Measurements from ENCODE around the gene TUBB6. TPM values are rescaled to one million over a fixed set of nuclear protein-coding genes. Genes with fewer than 3 reads are reported as not detected.

Gene TUBB6
- total and polyA plus RNA-seq, 2 of the 13 experiments (the other 11 are each of a cell fraction or from before 2014, with no cell fraction given), result 9.9 to 28.6 TPM

DNA sequence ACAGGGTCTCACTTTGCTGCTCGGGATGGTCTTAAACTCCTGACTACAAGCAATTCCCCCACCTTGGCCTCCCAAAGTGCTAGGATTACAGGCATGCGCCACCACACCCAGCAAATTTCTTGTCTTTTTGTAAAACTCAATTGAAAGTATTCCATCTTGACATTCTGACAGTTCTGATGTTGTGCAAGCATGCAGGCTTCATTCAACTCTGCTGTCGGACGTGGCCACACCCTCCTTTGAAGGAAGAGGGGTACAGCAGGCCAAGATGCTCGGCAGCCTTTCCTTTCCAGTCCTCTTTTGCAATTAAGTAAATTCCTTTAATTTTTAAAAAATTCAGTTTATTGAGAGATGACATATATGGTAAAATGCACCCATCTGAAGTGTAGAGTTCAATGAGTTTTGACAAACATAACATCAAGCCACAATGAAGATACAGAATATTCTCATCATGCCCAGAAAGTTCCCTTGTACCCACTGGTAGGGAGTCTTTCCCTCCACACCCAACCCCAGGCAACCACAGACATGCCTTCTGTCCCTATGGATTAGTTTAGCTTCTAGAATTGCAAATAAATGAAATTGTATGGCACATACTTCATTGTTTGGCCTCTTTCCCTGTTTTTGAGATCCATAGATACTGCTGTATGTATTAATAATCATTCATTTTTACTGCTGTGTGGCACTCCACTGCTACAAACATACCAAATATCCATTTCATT lies 33.1 kb downstream of the TUBB6 start:
- DNase-seq (ENCODE audit: low spot score), result no peak
- Histone ChIP-seq H3K79me2 (ENCODE audit: insufficient read depth, low read length) (no peaks in the 10 kb centered on the region), H3K9me3 (ENCODE audit: low read length) (no peaks in the 10 kb centered on the region), H4K20me1 (ENCODE audit: insufficient read depth, low read length) (0 out of 2 replicates have a peak, but pooled peaks cover 9% of the 10 kb centered on the region), H2AFZ (ENCODE audit: low read length) (no peak overlapping the region), H3K27me3 (ENCODE audit: control insufficient read depth in 1 of 2, insufficient read depth in 2 of 2, low read length in 2 of 2) (no peaks in the 10 kb centered on the region), H3K36me3 (replicated peaks in 1 of 2; ENCODE audit: control insufficient read depth in 1 of 2, insufficient read depth in 2 of 2, low read length in 2 of 2) (peaks cover 20 to 50% of the 10 kb centered on the region in 2 experiments), H3K4me3 (replicated peaks in 1 of 3; ENCODE audit: insufficient read depth in 1 of 3, low read depth in 2 of 3, low read length in 3 of 3) (no peak overlapping the region), H3K4me1 (ENCODE audit: insufficient read depth, low read length) (peaks cover 23% of the 10 kb centered on the region), H3K27ac (ENCODE audit: extremely low read length, insufficient read depth, low read length) (no peak overlapping the region), H3K9ac (ENCODE audit: insufficient read depth, low read depth, low read length) (no peak overlapping the region), H3K4me2 (ENCODE audit: low read depth, low read length) (no peak overlapping the region)
- CTCF ChIA-PET (ENCODE audit: low intra/inter-chr PET ratio, low total read pairs), result no interaction called here
- in situ Hi-C loops (cut with HindIII; ENCODE audit: extremely low pct_ligation_motif_present, low pct_unique_long_range_greater_than_20kb), result no loop called here
- ATAC-seq, result no peak
- no peak for FAIRE-seq
- TF ChIP-seq ATF1 (CRISPR knock-in tag; IDR thresholded peaks at IDR 0.05) (no peak), NAIF1 (CRISPR knock-in tag; IDR thresholded peaks at IDR 0.05; ENCODE audit: borderline replicate concordance) (no peak), TAF1 (CRISPR knock-in tag; IDR thresholded peaks at IDR 0.05) (no peak), MXD4 (CRISPR knock-in tag; IDR thresholded peaks at IDR 0.05) (no peak), ZNF232 (CRISPR knock-in tag; IDR thresholded peaks at IDR 0.05; ENCODE audit: borderline replicate concordance) (no peak), SRY (CRISPR knock-in tag; IDR thresholded peaks at IDR 0.05) (no peak), ZNF205 (CRISPR knock-in tag; IDR thresholded peaks at IDR 0.05) (no peak), ZNF776 (CRISPR knock-in tag; IDR thresholded peaks at IDR 0.05) (no peak), ZSCAN30 (CRISPR knock-in tag; IDR thresholded peaks at IDR 0.05) (no peak)
- TF ChIP-seq, protein P1, sequence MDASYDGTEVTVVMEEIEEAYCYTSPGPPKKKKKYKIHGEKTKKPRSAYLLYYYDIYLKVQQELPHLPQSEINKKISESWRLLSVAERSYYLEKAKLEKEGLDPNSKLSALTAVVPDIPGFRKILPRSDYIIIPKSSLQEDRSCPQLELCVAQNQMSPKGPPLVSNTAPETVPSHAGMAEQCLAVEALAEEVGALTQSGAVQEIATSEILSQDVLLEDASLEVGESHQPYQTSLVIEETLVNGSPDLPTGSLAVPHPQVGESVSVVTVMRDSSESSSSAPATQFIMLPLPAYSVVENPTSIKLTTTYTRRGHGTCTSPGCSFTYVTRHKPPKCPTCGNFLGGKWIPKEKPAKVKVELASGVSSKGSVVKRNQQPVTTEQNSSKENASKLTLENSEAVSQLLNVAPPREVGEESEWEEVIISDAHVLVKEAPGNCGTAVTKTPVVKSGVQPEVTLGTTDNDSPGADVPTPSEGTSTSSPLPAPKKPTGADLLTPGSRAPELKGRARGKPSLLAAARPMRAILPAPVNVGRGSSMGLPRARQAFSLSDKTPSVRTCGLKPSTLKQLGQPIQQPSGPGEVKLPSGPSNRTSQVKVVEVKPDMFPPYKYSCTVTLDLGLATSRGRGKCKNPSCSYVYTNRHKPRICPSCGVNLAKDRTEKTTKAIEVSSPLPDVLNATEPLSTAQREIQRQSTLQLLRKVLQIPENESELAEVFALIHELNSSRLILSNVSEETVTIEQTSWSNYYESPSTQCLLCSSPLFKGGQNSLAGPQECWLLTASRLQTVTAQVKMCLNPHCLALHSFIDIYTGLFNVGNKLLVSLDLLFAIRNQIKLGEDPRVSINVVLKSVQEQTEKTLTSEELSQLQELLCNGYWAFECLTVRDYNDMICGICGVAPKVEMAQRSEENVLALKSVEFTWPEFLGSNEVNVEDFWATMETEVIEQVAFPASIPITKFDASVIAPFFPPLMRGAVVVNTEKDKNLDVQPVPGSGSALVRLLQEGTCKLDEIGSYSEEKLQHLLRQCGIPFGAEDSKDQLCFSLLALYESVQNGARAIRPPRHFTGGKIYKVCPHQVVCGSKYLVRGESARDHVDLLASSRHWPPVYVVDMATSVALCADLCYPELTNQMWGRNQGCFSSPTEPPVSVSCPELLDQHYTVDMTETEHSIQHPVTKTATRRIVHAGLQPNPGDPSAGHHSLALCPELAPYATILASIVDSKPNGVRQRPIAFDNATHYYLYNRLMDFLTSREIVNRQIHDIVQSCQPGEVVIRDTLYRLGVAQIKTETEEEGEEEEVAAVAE (CRISPR knock-in tag; IDR thresholded peaks at IDR 0.05; ENCODE audit: borderline replicate concordance), result no peak
- TF ChIP-seq, protein P2, sequence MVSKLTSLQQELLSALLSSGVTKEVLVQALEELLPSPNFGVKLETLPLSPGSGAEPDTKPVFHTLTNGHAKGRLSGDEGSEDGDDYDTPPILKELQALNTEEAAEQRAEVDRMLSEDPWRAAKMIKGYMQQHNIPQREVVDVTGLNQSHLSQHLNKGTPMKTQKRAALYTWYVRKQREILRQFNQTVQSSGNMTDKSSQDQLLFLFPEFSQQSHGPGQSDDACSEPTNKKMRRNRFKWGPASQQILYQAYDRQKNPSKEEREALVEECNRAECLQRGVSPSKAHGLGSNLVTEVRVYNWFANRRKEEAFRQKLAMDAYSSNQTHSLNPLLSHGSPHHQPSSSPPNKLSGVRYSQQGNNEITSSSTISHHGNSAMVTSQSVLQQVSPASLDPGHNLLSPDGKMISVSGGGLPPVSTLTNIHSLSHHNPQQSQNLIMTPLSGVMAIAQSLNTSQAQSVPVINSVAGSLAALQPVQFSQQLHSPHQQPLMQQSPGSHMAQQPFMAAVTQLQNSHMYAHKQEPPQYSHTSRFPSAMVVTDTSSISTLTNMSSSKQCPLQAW (CRISPR knock-in tag; IDR thresholded peaks at IDR 0.05), result no peak
- WGBS (ENCODE audit: low lambda C conversion rate), result 96% methylated on average over 5 of the region's 5 CpGs
- intact Hi-C loops (cut with micrococcal nuclease; ENCODE audit: unreplicated experiment), result no loop called here
- no TSS peak for BruUV-seq (replicated peaks)
- POLR2A ChIA-PET, result no interaction called here

Data from HepG2 (cell line).